22Rv1 (cell line): ENCODE results near the gene SCGB1D1.
"Not testable (repeated sequence)": the region's sequence is repeated elsewhere in the genome, so short reads cannot be mapped to it uniquely, and the experiment has no call there.

Experiments used
- H3K27ac ChIP-seq: fragments of 450-650 bp; 2 replicates; pipeline ENCODE4 v1.5.1; 2017
- ZFX ChIP-seq: fragments of 450-650 bp; IDR thresholded peaks from 2 replicates; pipeline ENCODE4 v1.6.1; 2017; ENCODE audit warnings: antibody characterized with exemption, borderline replicate concordance
- TF ChIP-seq, protein P1 (sequence below): fragments of 450-650 bp; IDR thresholded peaks from 2 replicates; pipeline ENCODE4 v1.5.1; 2017; ENCODE audit warnings: mild to moderate bottlenecking

SCGB1D1 gene

DNA sequence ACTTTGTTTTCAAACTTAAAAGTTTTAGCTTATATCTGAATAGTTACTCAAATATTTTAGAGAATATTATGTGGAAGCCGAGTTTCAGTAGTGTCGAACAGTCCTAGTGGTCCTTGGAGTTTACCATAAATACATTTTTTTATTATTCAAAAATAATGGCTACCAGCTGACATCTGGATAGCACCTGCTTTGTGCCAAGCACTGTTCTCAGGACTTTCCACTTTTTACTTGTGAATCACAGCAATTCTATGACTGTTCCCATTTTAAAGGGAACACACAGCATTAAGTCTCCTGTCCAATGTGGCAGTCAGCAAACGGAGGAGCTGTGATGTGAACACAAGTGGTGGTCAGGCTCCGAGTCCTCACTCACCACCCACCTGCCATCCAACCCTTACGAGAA is 14.4 kb downstream of the SCGB1D1 start:
- H3K27ac ChIP-seq: no peak overlapping the region

DNA sequence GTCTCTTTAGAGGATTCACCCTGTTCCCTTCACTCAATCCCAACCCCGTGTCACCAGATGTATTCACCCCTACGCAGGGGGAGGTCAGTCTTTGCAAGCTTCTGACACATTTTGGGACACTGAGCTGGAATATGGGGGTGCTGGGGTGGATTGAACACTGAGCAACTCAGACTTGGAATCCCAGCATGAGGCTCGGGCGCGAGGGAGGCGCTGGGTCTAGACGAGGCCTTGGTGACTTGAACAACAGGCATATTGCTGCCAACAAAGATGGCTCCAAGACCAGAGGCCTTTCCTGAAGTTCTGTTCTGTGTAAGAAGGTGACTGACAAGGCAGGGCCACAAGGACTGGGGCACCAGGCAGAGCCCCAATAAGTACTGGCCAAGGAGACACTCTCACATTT is 15.4 kb downstream of the SCGB1D1 start:
- TF ChIP-seq, protein P1, sequence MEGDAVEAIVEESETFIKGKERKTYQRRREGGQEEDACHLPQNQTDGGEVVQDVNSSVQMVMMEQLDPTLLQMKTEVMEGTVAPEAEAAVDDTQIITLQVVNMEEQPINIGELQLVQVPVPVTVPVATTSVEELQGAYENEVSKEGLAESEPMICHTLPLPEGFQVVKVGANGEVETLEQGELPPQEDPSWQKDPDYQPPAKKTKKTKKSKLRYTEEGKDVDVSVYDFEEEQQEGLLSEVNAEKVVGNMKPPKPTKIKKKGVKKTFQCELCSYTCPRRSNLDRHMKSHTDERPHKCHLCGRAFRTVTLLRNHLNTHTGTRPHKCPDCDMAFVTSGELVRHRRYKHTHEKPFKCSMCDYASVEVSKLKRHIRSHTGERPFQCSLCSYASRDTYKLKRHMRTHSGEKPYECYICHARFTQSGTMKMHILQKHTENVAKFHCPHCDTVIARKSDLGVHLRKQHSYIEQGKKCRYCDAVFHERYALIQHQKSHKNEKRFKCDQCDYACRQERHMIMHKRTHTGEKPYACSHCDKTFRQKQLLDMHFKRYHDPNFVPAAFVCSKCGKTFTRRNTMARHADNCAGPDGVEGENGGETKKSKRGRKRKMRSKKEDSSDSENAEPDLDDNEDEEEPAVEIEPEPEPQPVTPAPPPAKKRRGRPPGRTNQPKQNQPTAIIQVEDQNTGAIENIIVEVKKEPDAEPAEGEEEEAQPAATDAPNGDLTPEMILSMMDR: no peak
- no peak for TF ChIP-seq ZFX
- no peak overlapping the region for H3K27ac ChIP-seq

More for the DNA sequence above, 14.4 kb downstream of the SCGB1D1 start:
- TF ChIP-seq, protein P1: no peak
- TF ChIP-seq ZFX: no peak

DNA sequence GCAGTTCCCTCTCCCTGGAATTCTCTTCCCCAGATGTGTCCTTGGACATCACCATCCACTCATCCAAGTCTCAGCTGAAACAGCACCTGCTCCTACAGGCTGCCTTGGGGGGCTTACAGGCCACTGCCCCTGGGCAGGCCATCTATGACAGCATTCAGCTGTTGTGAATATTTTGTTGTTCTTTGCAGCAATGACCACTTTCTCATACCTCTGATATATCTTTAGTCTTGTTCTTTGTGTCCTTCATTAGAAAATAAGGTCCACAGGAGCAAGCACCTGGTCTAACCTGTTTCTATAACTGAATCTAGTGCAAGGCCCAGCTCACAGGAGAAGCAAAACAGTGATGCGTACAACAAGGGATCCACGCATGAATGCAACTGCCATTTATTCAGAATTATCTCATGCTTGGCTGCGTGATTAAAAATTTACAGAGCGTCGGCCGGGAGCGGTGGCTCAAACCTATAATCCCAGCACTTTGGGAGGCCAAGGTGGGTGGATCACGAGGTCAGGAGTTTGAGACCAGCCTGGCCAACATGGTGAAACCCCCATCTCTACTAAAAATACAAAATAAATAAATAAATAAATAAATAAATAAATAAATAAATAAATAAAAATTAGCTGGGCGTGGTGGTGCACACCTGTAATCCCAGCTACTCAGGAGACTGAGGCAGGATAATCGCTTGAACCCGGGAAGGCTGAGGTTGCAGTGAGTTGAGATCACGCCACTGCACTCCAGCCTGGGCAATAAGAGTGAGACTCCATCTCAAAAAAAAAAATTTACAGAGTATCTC is 16.5 kb downstream of the SCGB1D1 start:
- not testable (repeated sequence) for H3K27ac ChIP-seq

DNA sequence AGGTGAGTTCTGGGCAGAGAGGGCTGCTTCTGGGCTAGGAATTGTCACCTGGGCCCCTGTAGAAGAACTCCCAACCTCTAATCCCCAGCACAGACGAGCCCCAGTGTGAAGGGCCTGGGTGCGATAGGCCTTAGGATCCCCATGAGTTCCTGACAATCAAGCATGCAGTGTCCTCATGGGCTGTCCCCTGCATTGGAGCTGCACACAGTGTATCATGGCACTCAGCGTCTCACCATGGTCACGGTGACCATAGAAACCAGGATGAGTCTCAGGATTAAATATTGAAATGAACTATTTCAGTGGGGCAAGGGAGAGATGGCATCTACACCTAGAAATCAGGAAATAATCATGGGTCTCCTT is 18.7 kb downstream of the SCGB1D1 start:
- TF ChIP-seq, protein P1: no peak
- TF ChIP-seq ZFX: no peak
- H3K27ac ChIP-seq: no peak overlapping the region

DNA sequence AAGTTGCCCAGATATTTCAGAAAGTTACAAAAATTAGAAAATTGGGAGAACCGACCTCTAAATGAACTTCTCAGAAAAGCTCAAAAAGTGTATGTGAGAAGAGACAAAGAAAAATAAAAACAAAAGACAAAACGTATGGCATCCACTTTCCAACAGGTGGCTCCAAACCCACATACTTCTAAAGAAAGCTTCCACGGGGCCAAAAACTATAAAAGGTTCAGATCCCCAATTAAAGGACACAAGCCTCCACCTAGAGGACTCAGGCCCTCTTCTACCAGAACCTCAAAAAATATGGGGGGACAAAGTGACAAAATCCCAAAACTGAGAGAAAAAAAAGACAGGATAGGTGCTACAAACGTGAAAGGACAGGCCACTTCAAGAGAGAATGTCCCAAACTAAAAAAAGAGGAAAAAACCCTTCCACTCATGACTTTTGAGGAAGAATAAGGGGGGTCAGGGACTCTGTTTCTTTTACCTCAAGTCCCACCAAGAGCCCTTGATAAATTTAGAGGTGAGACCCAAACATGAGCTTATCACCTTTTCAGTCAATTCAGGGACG is 27.3 kb downstream of the SCGB1D1 start:
- no peak overlapping the region for H3K27ac ChIP-seq
- TF ChIP-seq, protein P1: peak; percentile 79
- no peak for TF ChIP-seq ZFX

DNA sequence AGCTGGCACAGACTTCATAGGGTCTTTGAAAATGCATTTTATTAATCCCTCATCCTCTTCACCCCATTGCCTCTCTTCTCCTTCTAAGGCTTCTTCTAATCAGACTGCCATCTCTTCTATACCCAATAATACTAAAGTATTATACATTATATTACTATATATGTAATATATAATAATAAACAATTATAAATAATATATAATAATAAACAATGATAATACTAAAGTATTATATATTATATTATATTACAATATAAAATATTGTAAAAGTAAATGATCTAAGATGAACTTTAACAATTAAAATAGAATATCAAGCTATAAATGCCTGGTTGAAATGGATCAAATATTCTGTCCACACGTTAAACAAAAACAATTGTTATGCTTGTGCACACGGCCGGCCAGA is 31.5 kb downstream of the SCGB1D1 start:
- TF ChIP-seq, protein P1: no peak
- TF ChIP-seq ZFX: no peak

DNA sequence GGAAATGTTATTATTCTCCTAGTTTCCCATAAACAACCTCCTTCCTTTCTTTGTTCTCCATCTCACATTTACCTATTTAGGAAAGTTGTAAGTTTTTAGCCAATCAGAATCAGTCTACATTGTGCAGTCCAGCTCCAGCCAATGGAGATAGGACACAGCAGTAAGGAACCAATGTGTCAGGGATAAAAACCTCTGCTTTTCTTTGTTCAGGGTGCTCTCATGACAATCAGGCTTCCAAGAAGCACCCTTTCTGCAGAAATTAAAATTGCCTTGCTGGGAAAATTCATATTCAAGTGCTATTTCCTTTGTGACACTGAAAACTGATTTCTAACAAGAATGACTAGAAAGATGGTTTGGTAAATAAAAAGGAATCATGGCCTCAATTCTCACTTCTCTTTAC is 33.1 kb downstream of the SCGB1D1 start:
- no peak overlapping the region for H3K27ac ChIP-seq
- TF ChIP-seq, protein P1: no peak
- no peak for TF ChIP-seq ZFX

More for the DNA sequence above, 31.5 kb downstream of the SCGB1D1 start:
- no peak overlapping the region for H3K27ac ChIP-seq
